GM20000 (cell line): ENCODE data around the gene SLC6A3.

Source experiments
- DNase-seq: peaks from one replicate; pipeline ENCODE4 v3.0.0; 2012; ENCODE audit warnings: low spot score
- TF ChIP-seq, protein P1 (sequence below): IDR thresholded peaks from 2 replicates; pipeline ENCODE4 v1.5.1; 2012; ENCODE audit warnings: mild to moderate bottlenecking, control low read depth; ENCODE audit errors: extremely low read depth, missing control alignments

The SLC6A3 gene

DNA sequence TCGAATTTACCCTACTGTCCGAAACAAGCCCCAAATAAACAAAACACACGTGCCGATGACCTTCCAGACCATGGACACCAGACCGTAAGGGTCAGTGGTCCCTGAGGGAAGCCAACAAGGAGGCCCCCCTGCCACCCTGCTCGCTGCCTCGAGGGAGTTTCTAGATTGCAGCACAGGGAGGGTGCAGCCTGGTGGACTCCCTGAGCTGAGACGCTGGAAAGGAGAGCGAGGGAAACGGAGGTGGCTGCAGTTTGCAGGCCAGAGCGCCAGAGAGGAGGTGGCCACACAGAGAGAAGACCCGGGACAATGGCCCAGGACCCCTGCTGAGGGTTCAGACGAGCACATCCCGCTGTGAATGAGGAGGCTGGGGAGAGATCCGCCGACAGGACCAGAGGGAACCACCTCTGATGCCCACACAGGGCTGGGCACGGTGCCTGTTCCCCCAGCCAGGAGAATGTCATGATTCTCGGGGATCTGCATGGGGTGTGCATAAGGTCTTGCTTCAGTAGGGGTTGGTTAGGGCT is 48.9 kb downstream of the SLC6A3 start:
- TF ChIP-seq, protein P1, sequence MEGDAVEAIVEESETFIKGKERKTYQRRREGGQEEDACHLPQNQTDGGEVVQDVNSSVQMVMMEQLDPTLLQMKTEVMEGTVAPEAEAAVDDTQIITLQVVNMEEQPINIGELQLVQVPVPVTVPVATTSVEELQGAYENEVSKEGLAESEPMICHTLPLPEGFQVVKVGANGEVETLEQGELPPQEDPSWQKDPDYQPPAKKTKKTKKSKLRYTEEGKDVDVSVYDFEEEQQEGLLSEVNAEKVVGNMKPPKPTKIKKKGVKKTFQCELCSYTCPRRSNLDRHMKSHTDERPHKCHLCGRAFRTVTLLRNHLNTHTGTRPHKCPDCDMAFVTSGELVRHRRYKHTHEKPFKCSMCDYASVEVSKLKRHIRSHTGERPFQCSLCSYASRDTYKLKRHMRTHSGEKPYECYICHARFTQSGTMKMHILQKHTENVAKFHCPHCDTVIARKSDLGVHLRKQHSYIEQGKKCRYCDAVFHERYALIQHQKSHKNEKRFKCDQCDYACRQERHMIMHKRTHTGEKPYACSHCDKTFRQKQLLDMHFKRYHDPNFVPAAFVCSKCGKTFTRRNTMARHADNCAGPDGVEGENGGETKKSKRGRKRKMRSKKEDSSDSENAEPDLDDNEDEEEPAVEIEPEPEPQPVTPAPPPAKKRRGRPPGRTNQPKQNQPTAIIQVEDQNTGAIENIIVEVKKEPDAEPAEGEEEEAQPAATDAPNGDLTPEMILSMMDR, result no peak

DNA sequence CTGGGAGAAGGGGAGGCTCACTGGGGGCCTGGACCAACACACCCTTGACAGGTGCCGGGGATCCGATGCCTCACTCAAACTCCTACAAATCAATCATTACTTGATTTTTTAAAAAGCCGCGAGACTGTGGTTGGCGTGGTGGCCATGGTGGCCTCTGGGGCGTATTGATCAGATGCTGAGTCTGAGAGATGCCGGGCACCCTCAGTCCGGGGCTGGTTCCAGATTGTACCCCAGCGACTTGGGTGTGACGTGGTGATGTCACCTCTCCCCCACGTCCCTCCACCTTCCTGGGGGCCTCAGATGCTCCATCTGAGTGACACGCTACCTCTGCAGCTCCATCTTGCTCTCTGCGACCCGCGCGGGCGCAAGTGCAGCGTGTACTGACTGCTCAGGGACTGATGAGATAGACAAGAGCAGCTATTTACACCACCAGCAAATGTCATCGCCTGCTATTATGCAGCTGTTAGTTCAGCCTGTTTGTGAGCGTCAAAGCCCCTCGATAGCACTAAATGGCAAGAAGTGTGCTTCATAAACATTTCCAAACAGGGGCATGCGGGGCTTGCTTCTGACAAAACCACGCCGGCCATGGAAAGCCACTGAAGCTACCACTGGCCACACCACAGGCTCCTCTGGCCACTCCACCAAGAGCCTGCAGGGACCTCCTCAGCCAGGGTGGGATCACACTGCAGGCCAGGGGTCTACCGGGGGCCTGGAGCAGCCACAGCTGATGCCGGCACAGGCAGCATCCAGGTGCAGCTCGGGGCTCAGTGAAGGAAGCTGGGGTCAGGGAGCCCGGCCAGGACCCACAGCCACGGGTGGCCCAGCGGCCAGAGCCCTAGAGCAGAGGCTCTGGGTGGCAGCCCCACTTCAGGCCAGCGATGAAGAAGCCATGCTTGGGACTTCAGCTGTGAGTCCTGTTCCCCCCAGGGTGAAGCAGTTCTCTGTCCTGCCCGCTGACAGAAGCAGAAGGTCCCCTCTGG is 50.1 kb downstream of the SLC6A3 start:
- DNase-seq, result no peak
- TF ChIP-seq, protein P1, result no peak

More for the DNA sequence above, 48.9 kb downstream of the SLC6A3 start:
- DNase-seq, result no peak

DNA sequence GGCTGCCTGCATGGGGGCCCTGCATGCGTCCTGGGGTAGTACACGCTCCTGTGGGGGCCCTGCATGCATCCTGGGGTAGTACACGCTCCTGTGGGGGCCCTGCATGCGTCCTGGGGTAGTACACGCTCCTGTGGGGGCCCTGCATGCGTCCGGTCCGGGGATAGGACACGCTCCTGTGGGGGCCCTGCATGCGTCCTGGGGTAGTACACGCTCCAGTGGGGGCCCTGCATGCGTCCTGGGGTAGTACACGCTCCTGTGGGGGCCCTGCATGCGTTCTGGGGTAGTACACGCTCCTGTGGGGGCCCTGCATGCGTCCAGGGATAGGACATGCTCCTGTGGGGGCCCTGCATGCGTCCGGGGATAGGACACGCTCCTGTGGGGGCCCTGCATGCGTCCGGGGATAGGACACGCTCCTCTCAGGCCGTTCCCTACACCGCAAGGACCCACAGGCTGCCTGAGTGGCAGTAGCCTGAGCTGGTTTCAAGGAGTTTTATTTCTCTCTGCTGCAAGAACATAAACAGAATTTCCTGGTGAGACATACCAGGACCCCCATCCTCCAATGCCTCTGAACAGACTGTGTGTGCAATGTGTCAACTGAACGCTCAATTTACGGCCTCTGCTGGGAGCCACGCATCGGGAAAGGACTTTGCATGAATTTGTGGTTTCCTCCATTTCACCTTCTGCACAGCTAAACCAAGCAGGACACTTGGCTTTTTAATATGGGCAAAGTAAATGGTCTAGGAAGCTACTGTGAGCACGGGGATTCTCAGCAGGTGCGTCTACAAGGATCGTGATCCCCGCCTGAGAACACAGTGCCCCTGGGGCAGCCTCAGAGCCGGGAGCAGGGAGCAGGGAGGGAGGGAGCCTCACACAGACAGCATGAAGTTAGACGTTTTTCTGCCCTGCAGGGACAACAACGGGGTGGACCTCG is 51.4 kb downstream of the SLC6A3 start:
- DNase-seq, result no peak
- TF ChIP-seq, protein P1, result no peak

DNA sequence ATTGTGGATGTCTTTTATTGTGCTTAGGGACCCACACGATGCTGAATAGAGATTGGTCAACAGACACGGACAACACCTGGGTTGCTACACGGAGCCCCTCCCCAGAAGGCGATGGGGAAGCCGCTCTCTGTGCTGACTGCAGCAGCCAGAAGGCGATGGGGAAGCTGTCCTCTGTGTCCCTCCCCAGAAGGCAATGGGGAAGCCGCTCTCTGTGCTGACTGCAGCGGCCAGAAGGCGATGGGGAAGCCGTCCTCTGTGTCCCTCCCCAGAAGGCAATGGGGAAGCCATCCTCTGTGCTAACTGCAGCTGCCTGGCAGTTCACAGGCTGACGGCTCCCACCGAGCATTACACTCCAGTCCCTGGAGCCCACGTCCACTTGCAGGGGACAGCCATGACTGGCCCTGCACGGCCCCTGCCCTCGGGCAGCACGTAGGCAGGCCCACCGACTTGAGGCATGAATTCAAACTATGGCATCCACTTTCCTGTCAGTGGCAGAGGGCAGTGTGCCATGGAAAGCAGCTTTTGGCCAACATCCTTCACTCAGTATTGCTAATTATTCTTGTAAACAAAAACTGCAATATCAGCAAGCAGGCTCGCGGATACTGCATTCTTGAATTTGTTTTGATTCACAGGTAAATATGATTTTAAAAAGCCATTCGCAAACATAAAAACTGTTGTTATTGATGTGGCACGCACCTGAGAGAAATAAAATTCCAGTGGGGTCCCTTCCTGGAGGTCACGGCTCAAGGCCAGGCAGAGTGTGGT is 52.3 kb downstream of the SLC6A3 start:
- TF ChIP-seq, protein P1, result no peak
- no peak for DNase-seq

DNA sequence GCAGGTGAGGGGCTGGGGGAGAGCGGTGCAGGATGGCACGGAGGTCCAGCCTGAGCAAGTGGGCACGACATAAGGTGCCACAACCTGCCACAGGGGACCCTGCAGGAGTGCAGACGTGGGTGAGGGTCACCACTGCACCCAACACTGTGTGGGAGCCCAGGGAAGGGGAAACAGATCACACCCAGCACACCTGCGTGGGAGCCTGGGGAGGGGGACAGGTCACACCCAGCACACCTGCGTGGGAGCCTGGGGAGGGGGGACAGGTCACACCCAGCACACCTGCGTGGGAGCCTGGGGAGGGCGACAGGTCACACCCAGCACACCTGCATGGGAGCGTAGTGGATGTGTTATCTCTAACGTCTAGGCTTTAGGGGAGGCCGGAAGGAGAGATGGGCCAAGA is 53.0 kb downstream of the SLC6A3 start:
- TF ChIP-seq, protein P1, result no peak
- no peak for DNase-seq

DNA sequence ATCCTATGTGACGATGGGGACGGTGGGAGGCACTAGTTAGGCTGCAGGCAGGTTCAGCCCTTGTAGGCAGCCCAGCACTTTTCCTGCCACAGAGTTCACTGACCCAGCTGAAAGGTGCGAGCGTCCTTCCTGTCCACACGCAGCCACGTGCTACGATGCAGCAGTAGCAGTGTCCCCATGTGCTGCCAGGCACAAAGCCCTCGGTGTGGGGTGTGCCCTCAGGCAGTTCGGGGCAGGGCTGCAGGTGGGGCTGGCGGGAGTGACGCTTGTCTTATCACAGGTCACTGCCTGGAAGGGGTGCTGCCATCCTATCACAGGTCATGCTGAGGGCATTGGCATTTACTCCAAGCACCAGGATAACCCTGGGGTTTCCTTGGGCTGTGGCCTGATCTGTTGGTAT is 53.5 kb downstream of the SLC6A3 start:
- TF ChIP-seq, protein P1, result no peak
- no peak for DNase-seq
